DOHH2 (cell line): ENCODE measurements around the gene ACTN3.
A peak's percentile ranks its signal among the peaks of the same experiment; 100 is the strongest.

Experiments used
- H3F3A ChIP-seq: fragments of 200-600 bp; sonication (generic), shearing (Covaris generic); 2 replicates; pipeline ENCODE4 v1.6.0; 2016; ENCODE audit warnings: antibody characterized with exemption, mild to moderate bottlenecking; ENCODE audit not compliant: control insufficient read depth, insufficient read depth
- H3K27ac ChIP-seq: fragments of 200-600 bp; sonication (generic); 2 replicates; pipeline ENCODE4 v1.5.1; 2014; ENCODE audit warnings: low read depth, mild to moderate bottlenecking, low read length, moderate library complexity
- H3K27me3 ChIP-seq: fragments of 200-600 bp; sonication (generic); 2 replicates; pipeline ENCODE4 v1.6.1; 2014; ENCODE audit warnings: mild to moderate bottlenecking, low read length, mixed read lengths; ENCODE audit not compliant: control insufficient read depth
- H3K36me3 ChIP-seq: fragments of 200-600 bp; sonication (generic); 2 replicates; pipeline ENCODE4 v1.6.1; 2014; ENCODE audit warnings: mild to moderate bottlenecking, low read length, moderate library complexity, mixed read lengths; ENCODE audit not compliant: control insufficient read depth
- H3K4me1 ChIP-seq: fragments of 200-600 bp; sonication (generic); 2 replicates; pipeline ENCODE4 v1.6.1; 2014; ENCODE audit warnings: mild to moderate bottlenecking, low read length, mixed read lengths; ENCODE audit not compliant: control insufficient read depth
- H3K4me2 ChIP-seq: fragments of 200-600 bp; sonication (generic); 2 replicates; pipeline ENCODE4 v1.6.0; 2014; ENCODE audit warnings: mild to moderate bottlenecking, low read length, moderate library complexity
- H3K4me3 ChIP-seq: fragments of 200-600 bp; sonication (generic); 2 replicates; pipeline ENCODE4 v1.5.1; 2014; ENCODE audit warnings: mild to moderate bottlenecking, low read length, mixed read lengths
- H3K79me2 ChIP-seq: fragments of 200-600 bp; sonication (generic); 2 replicates; pipeline ENCODE4 v1.6.1; 2014; ENCODE audit warnings: mild to moderate bottlenecking, low read length, mixed read lengths; ENCODE audit not compliant: control insufficient read depth
- H3K9me2 ChIP-seq: fragments of 200-600 bp; sonication (generic); replicated peaks from 2 replicates; pipeline ENCODE4 v1.6.1; 2014; ENCODE audit warnings: mild to moderate bottlenecking, low read length, mixed read lengths; ENCODE audit not compliant: control insufficient read depth
- H3K9me3 ChIP-seq: fragments of 200-600 bp; sonication (generic); 2 replicates; pipeline ENCODE4 v1.6.1; 2014; ENCODE audit warnings: antibody characterized with exemption, low read length, mixed read lengths; ENCODE audit not compliant: control insufficient read depth, insufficient read depth
- H4K20me1 ChIP-seq: fragments of 200-600 bp; sonication (generic); 2 replicates; pipeline ENCODE4 v1.6.0; 2014; ENCODE audit warnings: low read depth, mild to moderate bottlenecking, antibody characterized with exemption, low read length, moderate library complexity; ENCODE audit not compliant: control insufficient read depth, insufficient read depth
- EZH2phosphoT487 ChIP-seq: fragments of 200-600 bp; sonication (generic); IDR thresholded peaks from 2 replicates; pipeline ENCODE4 v1.6.1; 2017; ENCODE audit warnings: borderline replicate concordance, mild to moderate bottlenecking, antibody characterized with exemption, low read length, moderate library complexity, mixed read lengths
- TF ChIP-seq, protein P1 (sequence below): fragments of 200-600 bp; sonication (generic); IDR thresholded peaks from one replicate; pipeline ENCODE4 v1.5.1; 2014; ENCODE audit warnings: antibody characterized with exemption, mild to moderate bottlenecking, low read depth, low read length; ENCODE audit not compliant: poor library complexity, severe bottlenecking

Gene ACTN3

DNA sequence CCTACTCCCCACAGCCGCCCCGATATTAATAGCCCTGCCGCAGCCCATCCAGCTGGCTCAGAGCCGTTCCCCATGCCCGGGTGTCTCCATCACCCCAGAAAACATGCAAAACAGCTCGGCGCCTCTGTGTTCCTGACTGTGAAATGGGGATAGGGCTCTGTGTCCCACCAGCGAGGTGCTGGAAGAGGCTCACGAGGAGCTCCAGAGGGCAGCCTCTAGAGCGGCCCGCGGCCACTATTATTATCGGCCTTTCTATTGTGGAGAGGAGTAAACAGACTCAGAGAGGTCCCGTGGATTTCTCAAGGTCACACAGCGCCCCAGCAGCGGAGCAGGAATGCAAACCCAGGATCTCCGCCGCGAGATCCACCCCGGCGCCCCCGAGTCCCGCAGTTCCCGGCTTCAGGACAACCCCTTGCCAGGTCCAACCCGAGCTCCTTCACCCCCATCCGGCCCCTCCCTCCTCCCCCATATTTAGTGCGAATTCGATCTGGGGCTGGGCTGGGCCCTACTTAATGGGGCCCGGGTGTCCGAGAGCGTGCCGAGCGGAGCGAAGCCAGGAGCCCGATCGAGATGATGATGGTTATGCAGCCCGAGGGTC is at the start of gene ACTN3:
ACTN3 (plus strand) TSS at position 536 of the 598 bp plus-strand sequence; CDS start at position 571, 35 bp downstream.
- Histone ChIP-seq H4K20me1 (no peaks in the 10 kb centered on the region), H3K27me3 (peaks cover 42% of the 10 kb centered on the region), H3K4me3 (peak within 1 kb of the TSS; percentile 90), H3K9me2 (no peaks in the 10 kb centered on the region), H3K79me2 (peaks cover 6% of the 10 kb centered on the region), H3F3A (peaks cover 4% of the 10 kb centered on the region; the same call in 1 of the 2 replicates), H3K36me3 (no peaks in the 10 kb centered on the region; the same call in 1 of the 2 replicates), H3K4me2 (peak within 1 kb of the TSS; percentile 91), H3K27ac (no peak within 1 kb of the TSS), H3K4me1 (peaks cover 30% of the 10 kb centered on the region), H3K9me3 (no peaks in the 10 kb centered on the region)
- no peak for TF ChIP-seq EZH2phosphoT487
- TF ChIP-seq, protein P1, sequence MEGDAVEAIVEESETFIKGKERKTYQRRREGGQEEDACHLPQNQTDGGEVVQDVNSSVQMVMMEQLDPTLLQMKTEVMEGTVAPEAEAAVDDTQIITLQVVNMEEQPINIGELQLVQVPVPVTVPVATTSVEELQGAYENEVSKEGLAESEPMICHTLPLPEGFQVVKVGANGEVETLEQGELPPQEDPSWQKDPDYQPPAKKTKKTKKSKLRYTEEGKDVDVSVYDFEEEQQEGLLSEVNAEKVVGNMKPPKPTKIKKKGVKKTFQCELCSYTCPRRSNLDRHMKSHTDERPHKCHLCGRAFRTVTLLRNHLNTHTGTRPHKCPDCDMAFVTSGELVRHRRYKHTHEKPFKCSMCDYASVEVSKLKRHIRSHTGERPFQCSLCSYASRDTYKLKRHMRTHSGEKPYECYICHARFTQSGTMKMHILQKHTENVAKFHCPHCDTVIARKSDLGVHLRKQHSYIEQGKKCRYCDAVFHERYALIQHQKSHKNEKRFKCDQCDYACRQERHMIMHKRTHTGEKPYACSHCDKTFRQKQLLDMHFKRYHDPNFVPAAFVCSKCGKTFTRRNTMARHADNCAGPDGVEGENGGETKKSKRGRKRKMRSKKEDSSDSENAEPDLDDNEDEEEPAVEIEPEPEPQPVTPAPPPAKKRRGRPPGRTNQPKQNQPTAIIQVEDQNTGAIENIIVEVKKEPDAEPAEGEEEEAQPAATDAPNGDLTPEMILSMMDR: no peak

DNA sequence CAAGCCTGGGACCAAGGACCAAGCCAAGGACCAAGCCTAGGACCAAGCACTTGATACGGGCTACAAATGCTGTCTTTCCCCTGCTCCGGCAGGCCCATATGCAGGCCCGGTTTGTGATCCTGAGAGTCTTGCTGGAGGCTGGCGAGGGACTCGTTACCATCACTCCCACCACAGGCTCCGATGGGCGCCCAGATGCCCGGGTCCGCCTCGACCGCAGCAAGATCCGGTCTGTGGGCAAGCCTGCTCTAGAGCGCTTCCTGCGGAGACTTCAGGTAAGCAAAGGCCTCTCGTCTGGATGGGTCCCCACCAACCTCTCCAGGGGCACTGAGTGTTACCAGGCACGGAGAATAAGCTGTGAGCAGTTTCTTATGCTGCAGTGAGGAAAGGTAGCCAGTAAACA is 49.5 kb upstream of the ACTN3 start:
- Histone ChIP-seq H3K27me3 (no peaks in the 10 kb centered on the region), H3K4me2 (no peak overlapping the region), H3K4me3 (no peak overlapping the region), H3K9me3 (no peaks in the 10 kb centered on the region), H3K36me3 (peaks cover 11% of the 10 kb centered on the region), H3K79me2 (no peaks in the 10 kb centered on the region), H3K4me1 (no peaks in the 10 kb centered on the region), H3F3A (no peaks in the 10 kb centered on the region), H3K9me2 (no peaks in the 10 kb centered on the region), H4K20me1 (no peaks in the 10 kb centered on the region), H3K27ac (no peak overlapping the region)
- TF ChIP-seq, protein P1: no peak
- TF ChIP-seq EZH2phosphoT487: no peak

DNA sequence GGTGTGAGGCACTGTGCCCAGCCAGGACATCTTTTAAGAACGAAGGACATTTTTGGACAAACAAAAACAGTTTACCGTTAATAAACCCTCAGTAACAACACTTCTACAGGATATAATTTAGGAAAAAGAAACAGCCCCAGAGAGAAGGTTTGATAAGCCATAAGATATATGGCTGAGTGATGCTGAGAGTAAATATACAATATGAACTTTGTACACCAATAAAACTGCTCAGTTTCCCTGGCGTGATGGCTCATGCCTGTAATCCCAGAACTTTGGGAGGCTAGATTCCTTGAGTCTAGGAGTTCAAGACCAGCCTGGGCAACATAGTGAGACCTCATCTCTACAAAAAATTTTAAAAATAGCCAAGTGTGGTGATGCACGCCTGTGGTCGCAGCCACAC is 48.2 kb upstream of the ACTN3 start:
- Histone ChIP-seq H3F3A (no peaks in the 10 kb centered on the region), H3K4me1 (no peaks in the 10 kb centered on the region), H3K4me3 (no peak overlapping the region), H3K27ac (no peak overlapping the region), H3K36me3 (peaks cover 11% of the 10 kb centered on the region), H4K20me1 (no peaks in the 10 kb centered on the region), H3K27me3 (no peaks in the 10 kb centered on the region), H3K9me3 (no peaks in the 10 kb centered on the region), H3K9me2 (no peaks in the 10 kb centered on the region), H3K79me2 (no peaks in the 10 kb centered on the region), H3K4me2 (no peak overlapping the region)
- no peak for TF ChIP-seq EZH2phosphoT487
- TF ChIP-seq, protein P1: no peak
